NT2/D1 (cell line): ENCODE results near the gene CYB5B.

ENCODE experiments used
- DNase-seq: peaks from one replicate; pipeline ENCODE4 v3.0.0-alpha.2; 2011; ENCODE audit warnings: low read depth, low spot score
- H3K27me3 ChIP-seq: 2 replicates; pipeline ENCODE4 v1.6.0; 2011; ENCODE audit warnings: mild to moderate bottlenecking; ENCODE audit not compliant: insufficient read length, insufficient read depth
- H3K36me3 ChIP-seq: 2 replicates; pipeline ENCODE4 v1.6.1; 2011; ENCODE audit warnings: mild to moderate bottlenecking, low read length, mixed read lengths; ENCODE audit not compliant: insufficient read depth, insufficient read length
- H3K4me1 ChIP-seq: 2 replicates; pipeline ENCODE4 v1.5.1; 2011; ENCODE audit not compliant: insufficient read depth, insufficient read length
- H3K4me3 ChIP-seq: 2 replicates; pipeline ENCODE4 v1.5.1; 2011; ENCODE audit warnings: low read depth; ENCODE audit not compliant: insufficient read length
- H3K9ac ChIP-seq: 2 replicates; pipeline ENCODE4 v1.6.0; 2011; ENCODE audit warnings: low read depth; ENCODE audit not compliant: insufficient read length
- H3K9me3 ChIP-seq: 2 replicates; pipeline ENCODE4 v1.5.1; 2011; ENCODE audit warnings: mild to moderate bottlenecking, low read length; ENCODE audit not compliant: insufficient read depth
- SUZ12 ChIP-seq: IDR thresholded peaks from 2 replicates; pipeline ENCODE4 v1.6.1; 2011; ENCODE audit not compliant: insufficient read length, insufficient read depth; ENCODE audit errors: extremely low read depth
- YY1 ChIP-seq: IDR thresholded peaks from 2 replicates; pipeline ENCODE4 v1.6.1; 2011; ENCODE audit not compliant: insufficient read length, insufficient read depth
- ZNF274 ChIP-seq: IDR thresholded peaks from 2 replicates; pipeline ENCODE4 v1.6.1; 2011; ENCODE audit warnings: mild to moderate bottlenecking, low read depth, low read length

Gene CYB5B

GRCh38 chr16:69404275-69404805 lies 20.1 kb upstream of the CYB5B start:
- DNase-seq: no peak
- no peak overlapping the region for H3K4me3 ChIP-seq
- no peaks in the 10 kb centered on the region for H3K9me3 ChIP-seq
- TF ChIP-seq SUZ12 (no peak), ZNF274 (no peak), YY1 (no peak)
- H3K9ac ChIP-seq: no peak overlapping the region
- no peaks in the 10 kb centered on the region for H3K27me3 ChIP-seq
- H3K4me1 ChIP-seq: peaks cover 2% of the 10 kb centered on the region
- H3K36me3 ChIP-seq: no peaks in the 10 kb centered on the region

- Histone ChIP-seq H3K9me3 (no peaks in the 10 kb centered on the region), H3K36me3 (no peaks in the 10 kb centered on the region), H3K27me3 (no peaks in the 10 kb centered on the region), H3K9ac (no peak overlapping the region), H3K4me3 (no peak overlapping the region), H3K4me1 (peaks cover 2% of the 10 kb centered on the region)
- no peak for TF ChIP-seq SUZ12
- TF ChIP-seq ZNF274: no peak
- no peak for TF ChIP-seq YY1
- no peak for DNase-seq
Observed at GRCh38 chr16:69405326-69405725, 19.1 kb upstream of the CYB5B start.

- Histone ChIP-seq H3K9ac (no peak overlapping the region), H3K9me3 (no peaks in the 10 kb centered on the region), H3K4me1 (peaks cover 2% of the 10 kb centered on the region), H3K4me3 (no peak overlapping the region), H3K36me3 (no peaks in the 10 kb centered on the region), H3K27me3 (no peaks in the 10 kb centered on the region)
- TF ChIP-seq SUZ12 (no peak), YY1 (no peak), ZNF274 (no peak)
- no peak for DNase-seq
Observed at GRCh38 chr16:69405757-69406156, 18.7 kb upstream of the CYB5B start.

GRCh38 chr16:69406780-69407331 lies 17.6 kb upstream of the CYB5B start:
- no peak for DNase-seq
- TF ChIP-seq SUZ12: no peak
- no peak for TF ChIP-seq ZNF274
- TF ChIP-seq YY1: no peak
- H3K4me1 ChIP-seq: peaks cover 2% of the 10 kb centered on the region
- H3K9me3 ChIP-seq: no peaks in the 10 kb centered on the region
- no peak overlapping the region for H3K4me3 ChIP-seq
- H3K36me3 ChIP-seq: no peaks in the 10 kb centered on the region
- H3K27me3 ChIP-seq: no peaks in the 10 kb centered on the region
- H3K9ac ChIP-seq: no peak overlapping the region

GRCh38 chr16:69407702-69408323 lies 16.6 kb upstream of the CYB5B start:
- DNase-seq: no peak
- no peaks in the 10 kb centered on the region for H3K9me3 ChIP-seq
- TF ChIP-seq SUZ12 (no peak), YY1 (no peak), ZNF274 (no peak)
- peaks cover 2% of the 10 kb centered on the region for H3K4me1 ChIP-seq
- no peak overlapping the region for H3K9ac ChIP-seq
- H3K4me3 ChIP-seq: no peak overlapping the region
- H3K36me3 ChIP-seq: no peaks in the 10 kb centered on the region
- H3K27me3 ChIP-seq: no peaks in the 10 kb centered on the region

GRCh38 chr16:69408475-69408874 lies 15.9 kb upstream of the CYB5B start:
- H3K9ac ChIP-seq: no peak overlapping the region

GRCh38 chr16:69410219-69410990 lies 14.0 kb upstream of the CYB5B start:
- no peaks in the 10 kb centered on the region for H3K36me3 ChIP-seq
- DNase-seq: no peak
- no peaks in the 10 kb centered on the region for H3K27me3 ChIP-seq
- H3K9me3 ChIP-seq: no peaks in the 10 kb centered on the region
- H3K4me1 ChIP-seq: no peaks in the 10 kb centered on the region
- no peak overlapping the region for H3K4me3 ChIP-seq
- TF ChIP-seq SUZ12 (no peak), YY1 (no peak), ZNF274 (no peak)
- H3K9ac ChIP-seq: no peak overlapping the region

More at GRCh38 chr16:69408475-69408874, 15.9 kb upstream of the CYB5B start:
- Histone ChIP-seq H3K4me1 (peaks cover 2% of the 10 kb centered on the region), H3K27me3 (no peaks in the 10 kb centered on the region), H3K9me3 (no peaks in the 10 kb centered on the region), H3K4me3 (no peak overlapping the region), H3K36me3 (no peaks in the 10 kb centered on the region)
- TF ChIP-seq SUZ12 (no peak), ZNF274 (no peak), YY1 (no peak)
- DNase-seq: no peak
